Activated CD4-positive, alpha-beta T cell treated with anti-CD3 and anti-CD28 coated beads, Interleukin-2, amount 50 U/mL, for 48 hours (primary cell): ENCODE results near the gene YWHAB.
"Not testable (repeated sequence)": the region's sequence is repeated elsewhere in the genome, so short reads cannot be mapped to it uniquely, and the experiment has no call there.

Experiments used
- DNase-seq, 2 experiments: peaks; one replicate each; pipeline ENCODE4 v3.0.0-alpha.2; 2020

Gene YWHAB

GRCh38 chr20:44869471-44869870 lies 16.0 kb upstream of the YWHAB start:
- DNase-seq = no peak

- DNase-seq = not testable (repeated sequence)
Observed at GRCh38 chr20:44882360-44882759, 3.1 kb upstream of the YWHAB start.

GRCh38 chr20:44883214-44883902 lies 2.1 kb upstream of the YWHAB start:
- no peak for DNase-seq

GRCh38 chr20:44884907-44885391 lies 556 bp upstream of the YWHAB start:
- peak in 1 of 2 experiments; percentile 22 for DNase-seq

GRCh38 chr20:44886266-44886651 lies 754 bp downstream of the YWHAB start:
- no peak for DNase-seq

- DNase-seq = no peak
Observed at GRCh38 chr20:44886828-44887227, 1.3 kb downstream of the YWHAB start.

- DNase-seq = no peak
Observed at GRCh38 chr20:44887466-44887865, 2.0 kb downstream of the YWHAB start.

- DNase-seq = no peak
Observed at GRCh38 chr20:44888226-44889103, 3.0 kb downstream of the YWHAB start.

GRCh38 chr20:44891826-44892225 lies 6.3 kb downstream of the YWHAB start:
- DNase-seq = no peak

- no peak for DNase-seq
Observed at GRCh38 chr20:44894959-44895358, 9.5 kb downstream of the YWHAB start.

GRCh38 chr20:44896583-44896982 lies 11.1 kb downstream of the YWHAB start:
- DNase-seq = no peak

- DNase-seq = no peak
Observed at GRCh38 chr20:44897133-44897532, 11.6 kb downstream of the YWHAB start.

GRCh38 chr20:44900231-44900854 lies 14.8 kb downstream of the YWHAB start:
- no peak for DNase-seq

- no peak for DNase-seq
Observed at GRCh38 chr20:44901974-44902373, 16.5 kb downstream of the YWHAB start.

GRCh38 chr20:44904377-44904776 lies 18.9 kb downstream of the YWHAB start:
- DNase-seq = no peak

- DNase-seq = no peak
Observed at GRCh38 chr20:44908987-44909871, 23.7 kb downstream of the YWHAB start.

- DNase-seq = peak; percentile 79 to 85
Observed at GRCh38 chr20:44909872-44910689, 24.6 kb downstream of the YWHAB start, which contains the start of gene PABPC1L. PABPC1L (plus strand) TSS chr20:44910060; CDS start chr20:44910144, 84 bp downstream.

- peak in 1 of 2 experiments; percentile 11 for DNase-seq
Observed at GRCh38 chr20:44910690-44911262, 25.3 kb downstream of the YWHAB start.

GRCh38 chr20:44911264-44911921 lies 25.9 kb downstream of the YWHAB start:
- DNase-seq = peak; percentile 67 to 73

GRCh38 chr20:44912189-44912588 lies 26.7 kb downstream of the YWHAB start:
- no peak for DNase-seq
